ENCODE data around the gene DYNLRB1.

Gene DYNLRB1

DNA sequence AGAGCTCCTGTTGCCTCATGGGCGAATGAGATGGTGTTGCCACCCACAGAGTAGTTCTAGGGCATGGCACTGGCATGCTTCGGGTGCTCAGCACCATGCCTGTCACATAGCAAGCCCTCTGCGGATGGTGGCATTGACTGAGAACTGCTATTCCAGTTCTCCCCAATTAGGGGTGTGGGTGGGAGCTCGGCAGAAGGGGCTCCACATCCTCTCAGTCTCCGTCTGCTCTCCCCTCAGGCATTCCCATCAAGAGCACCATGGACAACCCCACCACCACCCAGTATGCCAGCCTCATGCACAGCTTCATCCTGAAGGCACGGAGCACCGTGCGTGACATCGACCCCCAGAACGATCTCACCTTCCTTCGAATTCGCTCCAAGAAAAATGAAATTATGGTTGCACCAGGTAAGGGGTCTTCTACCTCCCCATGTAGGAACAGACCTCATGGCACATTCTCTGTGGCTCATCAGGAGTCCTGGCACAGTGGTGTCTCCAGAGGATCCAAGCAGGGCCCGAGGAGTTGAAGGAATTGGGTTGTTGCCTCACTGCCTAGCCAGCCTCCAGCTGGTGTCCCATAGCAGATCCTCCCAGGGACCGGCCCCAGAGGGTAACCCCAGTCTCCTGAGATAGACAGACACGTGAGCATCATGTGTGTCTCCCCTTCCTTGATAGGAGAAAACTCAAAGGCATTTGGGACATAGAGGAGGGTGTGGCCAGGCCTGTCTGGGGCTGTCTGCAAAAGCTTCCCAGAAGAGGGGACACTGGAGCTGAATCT lies 18.4 kb downstream of the DYNLRB1 start:
- no peak for DNase-seq (ENCODE audit: low spot score)

DNA sequence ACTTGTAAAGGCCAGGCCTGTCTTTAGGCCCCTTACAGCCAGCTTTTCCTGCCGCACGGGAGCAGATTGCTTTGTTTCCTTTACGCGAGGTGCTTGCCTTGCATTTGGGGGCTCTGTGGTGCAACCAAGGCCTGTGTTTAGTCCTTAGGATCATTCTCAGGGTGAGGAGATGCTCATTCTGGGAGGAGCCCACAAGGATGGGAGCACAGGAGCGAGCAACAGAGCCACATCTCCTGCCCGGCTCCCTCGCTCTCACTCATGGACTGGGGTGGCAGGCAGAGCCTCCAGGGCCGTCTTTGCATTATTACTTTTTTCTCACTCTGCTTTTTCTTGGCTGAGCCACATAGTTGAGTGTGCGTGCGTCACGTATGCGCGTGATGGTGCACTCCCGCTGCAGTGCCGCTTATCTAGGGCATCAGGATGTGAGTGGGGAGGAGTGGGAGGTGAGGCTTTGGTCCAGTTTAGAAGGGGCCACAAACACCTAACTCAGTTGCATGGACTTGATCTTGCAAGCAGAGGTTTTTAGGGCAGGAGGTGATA lies 19.1 kb downstream of the DYNLRB1 start:
- no peak for DNase-seq (ENCODE audit: low spot score)

DNA sequence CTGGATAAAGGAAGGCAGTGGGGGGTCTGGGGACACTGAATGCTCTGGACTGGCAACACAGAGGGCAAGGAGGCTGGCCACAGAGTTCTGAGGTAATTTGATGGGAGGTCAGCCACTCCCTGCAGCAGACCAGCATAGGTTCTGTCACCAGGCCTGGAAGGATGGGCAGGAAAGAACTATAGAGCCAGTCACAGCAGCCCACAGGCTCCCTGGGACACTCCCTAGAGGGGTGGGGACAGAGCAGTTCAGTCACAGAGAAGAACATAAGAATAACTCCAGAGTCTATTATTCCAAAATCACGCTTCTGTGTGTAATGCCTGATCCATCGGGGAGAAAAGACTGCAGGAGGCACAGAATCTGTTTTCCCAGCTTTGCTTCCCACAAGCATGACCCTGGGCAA lies 19.6 kb downstream of the DYNLRB1 start:
- no peak for DNase-seq (ENCODE audit: low spot score)

DNA sequence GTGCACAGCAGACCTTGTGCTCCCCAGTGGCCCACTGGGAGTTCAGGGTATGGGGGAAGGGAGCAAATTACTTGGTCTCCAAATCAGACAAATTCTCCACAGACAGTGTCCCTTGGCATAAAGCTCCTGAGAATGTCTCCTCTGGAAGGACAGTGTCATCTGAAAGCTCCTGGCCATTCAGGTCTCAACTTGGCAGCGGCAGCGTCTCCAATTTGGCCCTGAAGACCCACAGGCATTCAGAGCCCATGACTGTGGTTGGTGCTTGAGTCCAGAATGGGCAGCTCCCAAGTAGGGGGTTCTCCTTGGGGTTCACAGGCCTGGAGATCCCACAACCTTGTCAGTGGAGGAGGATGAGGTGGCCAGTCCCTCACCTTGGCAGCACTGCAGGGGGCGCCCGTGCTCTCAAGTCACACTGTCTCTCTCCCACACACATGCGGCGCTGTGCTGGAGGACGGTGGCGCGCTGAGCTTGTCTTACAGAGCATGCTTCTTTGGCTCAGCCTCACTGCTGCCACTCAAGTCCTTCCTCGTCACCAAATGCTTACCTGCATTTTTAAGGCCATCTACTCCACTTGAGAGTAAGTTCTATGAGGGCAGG lies 20.7 kb downstream of the DYNLRB1 start:
- DNase-seq (ENCODE audit: low spot score), result peak; percentile 33

DNA sequence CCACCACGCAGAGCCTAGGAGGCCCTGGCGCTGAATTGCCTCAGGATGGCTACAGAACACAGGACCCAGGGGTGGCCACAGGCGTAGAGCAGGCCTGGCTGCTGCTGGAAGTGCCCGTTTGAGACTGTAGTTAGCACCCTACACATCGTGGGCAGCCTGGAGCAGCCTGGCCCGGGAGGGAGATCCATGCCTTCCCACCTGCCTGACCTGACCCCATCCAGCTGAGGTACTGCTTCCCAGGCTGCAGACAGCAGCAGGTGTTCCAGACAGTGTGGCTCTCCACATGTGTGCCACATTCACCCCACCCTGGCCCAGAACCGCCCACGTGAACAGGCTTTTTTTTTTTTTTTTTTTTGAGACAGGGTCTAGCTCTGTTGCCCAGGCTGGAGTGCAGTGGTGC lies 21.4 kb downstream of the DYNLRB1 start:
- no peak for DNase-seq (ENCODE audit: low spot score)

DNA sequence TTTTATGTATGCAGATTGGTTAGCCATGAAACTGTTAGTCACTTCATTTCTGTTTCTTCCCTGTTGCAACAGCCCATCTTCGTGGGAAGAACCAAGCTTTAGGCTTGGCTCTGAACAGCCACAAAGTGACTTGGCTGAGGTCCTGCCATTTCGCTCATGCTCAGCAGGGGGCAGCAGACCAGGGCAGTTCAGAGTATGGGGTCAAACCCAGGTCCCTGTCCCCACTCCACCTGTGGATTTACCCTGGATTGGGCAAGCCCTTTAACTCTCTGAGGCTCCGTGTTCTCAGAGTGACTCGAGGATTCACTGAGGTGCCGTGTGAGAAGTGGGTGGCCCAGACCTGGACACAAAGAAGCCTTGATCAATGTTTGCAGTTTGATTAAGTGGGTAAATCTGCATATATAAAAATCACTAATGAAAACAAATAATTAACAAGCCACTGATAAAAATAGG lies 22.5 kb downstream of the DYNLRB1 start:
- DNase-seq (ENCODE audit: low spot score), result peak; percentile 35

DNA sequence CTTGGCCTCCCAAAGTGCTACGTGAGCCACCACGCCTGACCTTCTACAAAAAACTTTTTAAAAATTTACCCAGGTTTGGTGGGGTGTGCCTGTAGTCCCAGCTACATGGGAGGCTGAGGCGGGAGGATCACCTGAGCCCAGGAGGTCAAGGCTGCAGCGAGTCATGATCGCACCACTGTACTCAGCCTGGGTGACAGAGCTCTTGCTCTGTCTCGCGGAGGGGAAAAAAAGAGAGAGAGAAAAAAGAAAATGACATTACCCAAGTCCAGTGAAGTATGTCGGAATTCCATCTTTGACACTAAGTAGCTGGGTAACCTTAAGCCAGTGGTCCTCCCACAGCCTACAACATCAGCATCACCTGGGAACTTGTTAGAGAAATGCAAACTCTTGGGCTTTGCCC lies 23.5 kb downstream of the DYNLRB1 start:
- no peak for DNase-seq (ENCODE audit: low spot score)

DNA sequence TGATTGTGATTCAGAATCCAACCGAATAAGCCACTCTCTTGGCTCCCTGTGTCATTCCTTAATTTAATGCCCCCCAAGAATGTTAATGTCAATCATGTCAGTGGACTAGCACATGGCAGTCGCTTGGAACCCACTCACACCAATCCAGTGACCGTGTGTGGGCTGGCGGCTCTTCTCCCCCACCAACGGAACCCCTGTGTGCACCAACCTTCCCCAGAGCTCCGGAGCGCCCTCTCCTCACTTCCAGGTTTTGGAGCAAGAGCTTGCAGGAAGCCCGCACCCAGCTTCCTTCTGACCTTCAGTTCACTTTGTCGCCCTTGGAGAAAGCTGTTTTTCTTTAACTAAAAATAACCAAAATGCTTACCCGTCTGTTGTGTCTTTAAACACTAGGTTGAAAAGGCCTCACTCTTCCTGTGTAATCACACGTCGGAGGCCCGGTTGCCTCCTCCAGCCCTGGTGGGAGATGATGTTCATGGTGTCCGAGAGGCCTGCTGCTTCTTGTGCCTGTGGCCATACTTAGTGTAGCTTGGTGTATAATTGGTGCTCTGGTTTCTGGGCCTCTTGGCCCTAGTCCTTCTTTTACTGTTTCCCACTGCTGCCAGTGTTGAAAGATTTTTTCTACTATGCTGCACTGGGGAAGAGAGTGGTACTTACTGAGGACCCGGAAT lies 24.5 kb downstream of the DYNLRB1 start:
- DNase-seq (ENCODE audit: low spot score), result no peak

DNA sequence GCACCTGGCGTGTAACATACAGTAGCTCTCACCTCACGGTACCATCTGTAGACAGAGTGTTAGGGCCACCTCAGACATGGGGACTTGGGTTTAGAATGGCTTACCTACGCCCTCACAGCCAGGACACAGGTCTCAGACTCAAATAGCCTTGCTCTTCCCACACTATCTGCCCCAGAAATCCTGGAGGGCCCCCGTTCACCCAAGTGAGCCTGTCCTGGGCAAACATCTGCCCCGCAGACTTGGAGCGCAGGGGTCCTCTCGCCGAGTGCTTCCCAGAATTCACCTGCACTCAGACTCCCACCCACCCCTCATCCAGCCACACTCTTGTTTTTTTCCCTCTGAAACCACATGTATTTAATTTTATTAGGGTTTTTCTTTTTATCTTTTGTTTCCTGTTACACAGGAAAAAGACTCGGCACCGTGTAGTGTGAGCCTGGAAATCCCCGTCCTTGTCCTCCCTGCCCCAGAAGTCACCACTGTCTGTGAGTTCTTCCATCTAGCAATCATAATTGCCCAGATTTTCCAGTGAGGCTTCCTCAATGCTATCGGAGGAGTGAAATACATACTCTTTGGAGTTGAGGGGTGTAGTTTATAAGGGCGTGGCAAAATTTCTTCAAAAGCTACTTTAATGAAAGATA lies 25.2 kb downstream of the DYNLRB1 start:
- DNase-seq (ENCODE audit: low spot score), result peak; percentile 38

DNA sequence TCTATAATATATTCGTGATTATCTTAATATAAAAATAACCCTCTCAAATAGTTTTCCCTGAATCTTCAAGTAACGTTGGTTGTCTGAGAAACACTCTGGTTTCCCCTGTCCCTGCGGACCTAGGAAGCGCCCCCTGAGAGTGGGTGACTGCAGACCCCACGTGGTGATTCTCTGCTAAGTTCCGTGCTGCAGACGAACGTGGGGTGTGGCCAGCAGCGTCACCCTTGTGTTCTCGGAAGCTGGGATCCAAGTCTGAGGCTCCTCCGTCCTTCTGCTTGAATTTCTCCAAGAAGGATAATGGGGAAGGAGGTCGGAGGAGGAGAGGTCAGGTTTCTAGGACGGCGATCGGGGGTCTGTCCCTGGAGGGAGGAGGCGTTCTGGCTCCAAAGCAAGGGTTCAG lies 25.7 kb downstream of the DYNLRB1 start:
- no peak for DNase-seq (ENCODE audit: low spot score)

DNA sequence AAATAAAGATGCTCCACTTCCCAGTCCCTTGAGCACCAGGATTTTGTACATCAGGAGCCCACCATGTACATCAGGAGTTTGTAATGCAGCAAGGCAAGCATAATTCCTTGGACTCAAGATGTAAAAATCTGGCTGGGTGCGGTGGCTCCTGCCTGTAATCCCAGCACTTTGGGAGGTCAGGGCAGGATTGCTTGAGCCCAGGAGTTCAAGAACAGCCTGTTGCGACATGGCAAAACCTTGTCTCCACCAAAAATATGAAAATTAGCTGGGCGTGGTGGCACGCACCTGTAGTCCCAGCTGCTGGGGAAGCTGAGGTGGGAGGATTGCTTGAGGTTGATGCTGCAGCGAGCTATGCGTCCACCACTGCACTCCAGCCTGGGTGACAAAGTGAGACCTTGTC lies 26.2 kb downstream of the DYNLRB1 start:
- no peak for DNase-seq (ENCODE audit: low spot score)

DNA sequence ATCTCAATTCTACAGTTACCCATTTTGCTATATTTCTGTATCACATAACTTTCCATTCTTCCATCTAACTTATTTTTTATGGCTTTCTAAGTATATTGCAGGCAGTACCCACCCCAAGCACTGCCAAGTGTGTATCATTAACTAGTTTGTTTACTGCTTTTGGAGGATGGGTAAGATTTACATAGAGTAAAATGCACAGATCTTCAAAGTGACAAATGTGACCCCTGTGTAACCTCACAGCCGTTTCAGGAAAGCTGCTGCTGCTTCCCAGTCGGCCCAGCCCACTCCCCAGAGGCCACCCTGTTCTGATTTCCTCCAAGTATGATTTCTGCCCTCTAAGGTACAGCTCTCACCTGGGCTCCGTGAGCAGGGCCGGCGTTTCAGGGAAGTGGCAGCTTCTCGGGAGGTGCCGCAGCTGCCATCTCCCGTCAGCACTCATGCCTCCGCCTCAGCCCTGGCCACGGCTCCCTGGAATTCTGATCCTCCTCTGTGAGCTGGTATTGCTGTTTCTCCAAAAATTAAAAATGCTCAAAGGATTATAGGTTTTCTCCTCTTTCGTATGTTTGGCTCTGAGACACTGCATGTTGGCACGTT lies 27.3 kb downstream of the DYNLRB1 start:
- no peak for DNase-seq (ENCODE audit: low spot score)

DNA sequence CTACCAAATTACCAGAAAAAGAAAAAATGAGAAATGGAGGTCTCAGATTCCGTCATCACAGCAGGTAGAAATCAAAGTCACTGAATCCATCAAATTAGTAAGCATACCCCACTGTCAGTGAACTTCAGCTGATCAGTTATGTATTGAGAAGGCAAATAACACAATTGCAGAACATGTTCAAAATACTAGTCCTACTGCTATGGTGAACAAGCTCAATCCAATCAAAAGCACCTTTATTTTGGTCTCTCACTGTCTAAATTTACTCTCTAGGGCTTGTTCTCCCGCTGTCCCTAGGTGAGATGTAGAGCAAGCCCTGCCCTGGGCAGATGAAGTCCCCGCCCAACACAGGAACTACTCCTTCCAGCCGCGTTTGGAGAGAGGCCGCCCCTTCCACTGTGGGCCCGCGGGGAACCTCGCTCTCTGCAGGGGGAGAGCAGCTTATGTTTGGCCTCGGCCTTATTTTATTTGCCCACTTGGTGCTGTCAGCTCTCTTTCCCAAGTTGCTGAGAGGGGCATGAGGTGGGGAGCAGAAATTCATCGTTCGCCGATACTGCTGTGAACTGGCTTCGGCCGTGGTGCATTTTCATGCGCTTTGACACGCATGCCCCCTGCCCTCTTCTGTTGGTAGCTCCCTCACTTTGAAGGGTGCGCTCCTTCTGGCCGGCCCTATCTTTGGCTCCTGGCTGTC lies 28.0 kb downstream of the DYNLRB1 start:
- no peak for DNase-seq (ENCODE audit: low spot score)

DNA sequence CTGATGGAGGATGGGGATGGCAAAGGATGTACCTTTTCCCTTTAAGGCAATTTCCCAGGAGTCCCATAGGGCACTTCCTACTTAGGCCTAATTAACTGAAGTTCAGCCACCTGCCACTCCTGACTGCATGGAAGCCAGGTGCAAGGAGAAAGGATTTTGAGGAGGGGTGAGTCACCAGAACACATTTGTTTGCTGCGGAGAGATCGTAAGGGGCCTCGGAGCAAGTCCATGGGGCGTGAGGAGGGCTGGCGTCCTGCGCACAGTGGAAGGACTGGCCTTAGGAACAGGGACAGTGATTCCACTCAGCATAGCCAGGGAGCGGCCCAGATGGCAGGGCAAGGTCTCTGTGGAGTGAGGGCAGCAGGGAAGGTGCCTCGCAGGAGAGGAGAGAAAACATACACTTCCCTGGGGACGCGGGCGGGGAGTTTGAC lies 30.5 kb downstream of the DYNLRB1 start:
- no peak for DNase-seq (ENCODE audit: low spot score)

DNA sequence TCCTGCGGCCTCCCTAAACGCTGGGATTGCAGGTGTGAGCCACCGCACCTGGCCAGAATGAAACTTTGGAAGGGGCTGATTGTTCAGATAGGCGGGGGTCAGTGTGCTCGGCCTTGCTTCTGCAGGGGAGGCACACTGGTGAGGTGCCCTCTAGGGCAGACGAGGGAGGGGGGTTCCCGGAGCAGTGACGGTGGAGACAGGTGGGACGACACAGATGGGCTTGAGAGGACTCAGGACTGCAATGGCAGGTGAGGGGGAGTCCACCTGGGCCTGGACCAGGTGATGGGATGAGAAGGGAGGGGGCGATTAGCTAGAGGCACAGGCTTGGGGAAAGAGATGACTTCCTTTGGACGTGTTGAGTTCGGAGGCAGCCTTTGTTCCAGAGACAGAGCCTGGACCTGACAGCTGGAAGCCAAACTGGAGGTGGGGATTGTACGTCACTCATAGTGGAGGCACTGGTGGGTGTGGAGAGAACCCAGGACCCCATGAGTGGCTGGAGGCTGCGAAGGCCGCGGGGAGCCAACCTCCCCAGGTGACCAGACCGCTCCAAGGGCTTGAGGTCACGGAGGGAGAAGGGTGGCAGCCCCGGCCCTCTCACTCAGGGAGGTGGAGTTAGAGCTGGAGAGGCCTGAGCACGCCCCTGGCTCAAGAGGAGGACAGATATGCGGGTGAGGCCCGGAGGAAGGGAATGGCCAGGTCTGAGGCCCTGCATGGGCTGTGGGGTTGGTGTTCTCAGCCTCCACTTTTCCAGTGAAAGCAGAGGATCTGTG lies 31.8 kb downstream of the DYNLRB1 start:
- DNase-seq (ENCODE audit: low spot score), result no peak

DNA sequence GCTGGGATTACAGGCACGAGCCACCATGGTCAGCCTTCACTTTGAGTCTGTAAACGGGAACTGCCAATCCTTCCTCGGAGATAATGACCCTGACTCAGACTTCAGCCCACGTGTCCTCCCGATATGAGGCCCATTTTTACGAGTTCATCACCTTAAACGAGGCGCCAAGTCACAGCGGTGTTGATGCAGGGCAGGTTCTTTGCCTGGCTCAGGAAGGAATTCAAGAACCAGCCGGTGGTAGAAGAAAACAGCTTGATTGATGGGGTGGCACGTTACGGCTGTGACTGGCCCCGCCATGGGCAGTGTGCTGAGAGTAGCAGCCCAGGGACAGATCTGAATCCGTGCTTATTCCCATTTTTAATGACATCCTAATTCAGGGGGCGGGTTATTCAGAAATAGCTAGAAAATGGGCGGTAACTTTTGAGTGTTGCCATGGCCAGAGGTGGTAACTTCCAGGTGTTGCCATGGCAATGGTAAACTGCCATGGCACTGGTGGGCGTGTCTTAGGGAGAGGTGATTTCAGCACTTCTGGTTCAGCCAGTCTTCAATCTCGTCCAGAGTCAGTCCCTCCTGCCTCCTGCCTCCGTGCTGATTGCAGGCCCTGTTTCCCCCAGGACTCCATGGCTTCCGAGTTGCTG lies 33.2 kb downstream of the DYNLRB1 start:
- no peak for DNase-seq (ENCODE audit: low spot score)

DNA sequence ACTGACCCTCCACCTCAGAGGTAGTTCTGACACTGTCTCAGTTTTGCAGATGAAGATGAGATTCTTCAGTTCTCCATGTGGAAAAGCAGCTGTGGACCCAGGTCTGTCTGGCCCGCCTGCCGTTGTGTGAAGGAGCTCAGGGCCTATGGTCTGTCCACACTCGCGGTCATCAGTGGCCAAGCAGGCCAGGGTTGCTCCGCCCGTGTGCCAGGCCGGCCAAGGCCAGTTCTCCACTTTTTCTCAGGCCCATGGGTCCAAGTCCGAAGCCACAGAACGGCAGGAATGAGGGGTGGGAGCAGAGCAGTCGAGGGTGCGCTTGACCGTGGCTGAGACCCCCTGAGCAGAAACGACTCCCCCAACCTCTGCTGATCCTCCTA lies 33.7 kb downstream of the DYNLRB1 start:
- no peak for DNase-seq (ENCODE audit: low spot score)

DNA sequence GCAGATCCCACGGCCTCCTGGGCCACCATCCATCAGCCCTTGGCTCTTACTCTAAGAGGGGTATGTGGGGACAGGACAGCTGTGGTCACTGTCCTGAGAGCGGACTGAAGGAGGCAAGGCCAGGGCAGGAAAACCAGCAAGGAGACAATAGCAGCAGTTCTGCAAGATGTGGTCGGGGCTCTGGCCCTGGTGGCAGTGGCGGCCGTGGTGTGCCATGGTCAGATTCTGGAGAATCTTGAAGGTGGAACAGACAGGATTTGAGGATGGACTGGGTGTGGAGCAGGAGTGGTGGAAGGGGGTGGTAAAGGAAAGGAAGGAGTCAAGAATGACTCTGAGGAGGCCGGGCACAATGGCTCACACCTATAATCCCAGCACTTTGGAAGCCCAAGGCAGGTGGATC lies 36.3 kb downstream of the DYNLRB1 start:
- no peak for DNase-seq (ENCODE audit: low spot score)

DNA sequence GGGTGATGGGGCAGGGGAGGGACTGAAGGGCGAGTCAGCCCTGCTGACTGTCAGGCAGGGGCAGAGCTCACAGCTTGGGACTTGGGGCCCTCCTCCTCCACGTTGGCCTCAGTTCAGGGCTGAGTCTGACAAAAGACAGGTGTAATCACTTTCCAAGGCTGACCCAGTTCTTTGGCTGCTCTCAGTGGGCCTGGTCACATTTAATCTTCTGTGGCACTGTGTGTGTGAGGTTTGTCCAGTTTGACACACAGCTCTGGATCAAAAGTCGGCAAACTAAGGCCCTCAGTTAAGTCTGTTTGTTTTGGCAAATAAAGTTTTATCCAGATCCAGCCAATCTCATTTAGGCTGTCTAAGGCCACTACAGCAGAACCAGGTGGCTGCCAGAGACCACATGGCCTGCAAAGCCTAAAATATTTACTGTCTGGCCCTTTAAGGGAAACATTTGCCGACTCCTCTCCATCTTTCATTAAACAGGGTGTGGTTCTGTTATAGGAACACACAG lies 37.2 kb downstream of the DYNLRB1 start:
- no peak for DNase-seq (ENCODE audit: low spot score)

DNA sequence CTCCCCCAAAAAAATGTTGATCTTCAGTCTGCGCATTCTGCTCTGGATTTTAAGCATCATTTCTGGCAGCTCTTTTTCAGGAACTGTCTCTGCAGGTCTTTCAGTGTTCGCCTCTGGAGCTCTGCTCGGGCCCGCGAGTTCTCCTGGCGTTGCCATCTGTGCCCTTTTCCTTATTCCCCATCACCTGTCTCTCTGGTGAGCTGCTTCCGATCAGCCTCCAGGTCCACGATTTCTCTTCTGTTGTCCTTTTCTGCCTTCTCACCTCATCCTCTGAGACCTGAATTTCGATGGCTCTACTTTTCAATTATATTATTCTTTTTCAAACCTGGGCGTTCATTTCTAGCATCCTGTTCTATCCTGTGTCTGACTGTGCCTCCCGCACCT lies 41.7 kb downstream of the DYNLRB1 start:
- DNase-seq (ENCODE audit: low spot score), result no peak
